HG03060 (cell line): ENCODE results near the gene EXTL1.

Source experiments
- ATAC-seq: cut with Tn5 transposase; IDR thresholded peaks from one replicate; pipeline ENCODE4 v1.9.1; 2021; ENCODE audit warnings: low read depth, moderate number of reproducible peaks; ENCODE audit not compliant: unreplicated experiment

The EXTL1 gene

DNA sequence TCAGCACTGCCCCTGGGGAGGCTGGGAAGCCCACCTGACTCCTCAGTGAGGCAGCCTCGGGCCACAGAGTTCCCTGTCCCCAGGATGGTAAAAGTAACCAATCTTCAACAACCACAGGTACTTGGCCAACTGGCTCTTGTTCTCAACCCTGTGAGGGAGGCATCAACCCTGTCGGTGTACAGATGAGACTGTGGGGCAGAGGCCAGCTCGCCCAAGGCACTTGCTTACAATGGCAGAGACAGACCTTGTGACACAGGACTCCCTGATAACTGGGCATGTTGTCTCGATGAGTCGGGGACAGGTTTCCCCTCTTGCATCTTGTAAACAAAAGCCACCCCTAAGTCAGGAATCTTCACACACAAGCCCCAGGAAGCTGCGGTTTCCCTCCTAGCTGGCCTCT lies 16.3 kb downstream of the EXTL1 start:
- ATAC-seq = no peak

DNA sequence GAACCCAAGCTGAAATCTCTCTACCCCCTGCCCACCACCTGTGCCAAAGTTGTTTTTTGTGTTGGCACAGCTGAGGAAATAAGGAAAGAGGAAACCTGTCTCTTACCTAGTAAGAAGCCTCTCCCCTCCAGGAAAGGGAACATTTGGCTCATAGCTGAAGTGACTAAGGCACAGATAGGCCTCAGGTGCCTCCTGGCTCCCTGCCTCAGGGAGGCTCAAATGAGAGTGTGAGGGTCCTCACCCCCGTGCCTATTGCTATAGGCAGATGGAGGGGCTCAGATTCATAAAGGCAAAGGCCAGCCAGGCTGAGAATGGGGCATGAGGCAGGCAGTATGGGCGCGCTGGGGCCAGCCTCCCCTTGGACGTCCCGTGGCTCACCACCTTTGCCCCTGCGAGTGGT lies 16.9 kb downstream of the EXTL1 start:
- no peak for ATAC-seq

- ATAC-seq = no peak
These were observed 17.3 kb downstream of the EXTL1 start for GRCh38 chr1:26038904-26039303.

GRCh38 chr1:26041401-26041800 lies 19.8 kb downstream of the EXTL1 start:
- no peak for ATAC-seq

DNA sequence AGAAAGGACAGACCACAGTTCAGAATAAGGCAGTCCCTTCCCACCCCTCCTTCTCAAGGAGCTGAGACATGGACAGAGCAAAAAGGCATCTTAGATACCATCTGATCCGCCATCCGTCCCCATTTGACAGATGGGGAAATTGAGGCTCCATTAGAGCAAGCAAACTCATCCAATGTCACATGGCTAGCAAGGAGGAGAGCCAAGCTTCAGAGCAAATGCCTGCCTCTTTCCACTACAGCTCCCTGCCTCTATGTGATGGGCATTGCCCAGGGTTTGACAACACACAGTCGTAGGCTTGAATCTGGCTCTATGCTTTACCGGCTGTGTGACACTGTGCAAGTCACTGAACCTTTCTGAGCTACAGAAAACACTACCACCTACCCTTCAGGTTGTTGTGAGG lies 20.4 kb downstream of the EXTL1 start:
- no peak for ATAC-seq

GRCh38 chr1:26043765-26044164 lies 22.2 kb downstream of the EXTL1 start:
- ATAC-seq = no peak

GRCh38 chr1:26044414-26044813 lies 22.8 kb downstream of the EXTL1 start:
- ATAC-seq = no peak

DNA sequence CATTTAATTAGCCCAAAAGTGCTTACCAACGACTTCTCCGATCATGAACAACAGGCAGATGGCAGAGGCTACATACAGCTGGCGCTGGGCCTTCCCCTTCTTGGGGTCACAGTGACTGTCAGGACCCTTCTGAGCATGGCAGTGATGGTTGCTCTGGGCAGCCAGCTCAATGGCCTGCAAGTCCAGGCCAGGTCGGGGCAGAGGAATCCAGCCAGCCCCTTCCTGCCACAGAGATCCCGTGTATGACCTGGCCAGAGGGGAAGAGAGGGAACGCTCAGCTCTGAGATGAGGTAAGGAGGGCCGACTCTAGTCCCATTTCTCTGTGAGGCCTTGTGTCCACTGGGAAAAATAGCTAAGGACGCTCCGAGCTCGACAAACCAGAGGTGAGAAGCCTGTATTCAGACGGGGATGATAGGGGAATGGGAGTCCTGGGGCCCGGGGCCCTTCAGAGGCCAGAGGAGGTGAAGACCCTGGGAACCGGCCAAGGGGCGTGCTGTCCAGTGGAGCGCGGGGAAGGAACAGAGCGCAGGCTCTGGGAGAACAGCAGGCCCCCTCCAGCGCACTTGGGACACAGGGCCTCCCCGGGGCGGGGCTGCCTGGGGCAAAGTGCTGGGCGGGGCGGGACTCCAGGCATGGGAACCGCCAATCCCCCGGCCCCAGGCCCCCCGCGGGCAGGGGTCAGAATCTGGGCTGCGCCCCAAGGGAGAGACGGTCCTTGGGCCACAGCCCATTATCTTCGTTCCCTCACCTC lies 23.6 kb downstream of the EXTL1 start:
- no peak for ATAC-seq

GRCh38 chr1:26045722-26046245 lies 24.2 kb downstream of the EXTL1 start, which contains the start of gene SLC30A2:
SLC30A2 (minus strand) TSS chr1:26046118; CDS start chr1:26045896, 222 bp downstream.
- ATAC-seq = no peak

GRCh38 chr1:26046246-26047095 lies 24.9 kb downstream of the EXTL1 start:
- no peak for ATAC-seq

GRCh38 chr1:26047278-26047874 lies 25.8 kb downstream of the EXTL1 start:
- no peak for ATAC-seq

DNA sequence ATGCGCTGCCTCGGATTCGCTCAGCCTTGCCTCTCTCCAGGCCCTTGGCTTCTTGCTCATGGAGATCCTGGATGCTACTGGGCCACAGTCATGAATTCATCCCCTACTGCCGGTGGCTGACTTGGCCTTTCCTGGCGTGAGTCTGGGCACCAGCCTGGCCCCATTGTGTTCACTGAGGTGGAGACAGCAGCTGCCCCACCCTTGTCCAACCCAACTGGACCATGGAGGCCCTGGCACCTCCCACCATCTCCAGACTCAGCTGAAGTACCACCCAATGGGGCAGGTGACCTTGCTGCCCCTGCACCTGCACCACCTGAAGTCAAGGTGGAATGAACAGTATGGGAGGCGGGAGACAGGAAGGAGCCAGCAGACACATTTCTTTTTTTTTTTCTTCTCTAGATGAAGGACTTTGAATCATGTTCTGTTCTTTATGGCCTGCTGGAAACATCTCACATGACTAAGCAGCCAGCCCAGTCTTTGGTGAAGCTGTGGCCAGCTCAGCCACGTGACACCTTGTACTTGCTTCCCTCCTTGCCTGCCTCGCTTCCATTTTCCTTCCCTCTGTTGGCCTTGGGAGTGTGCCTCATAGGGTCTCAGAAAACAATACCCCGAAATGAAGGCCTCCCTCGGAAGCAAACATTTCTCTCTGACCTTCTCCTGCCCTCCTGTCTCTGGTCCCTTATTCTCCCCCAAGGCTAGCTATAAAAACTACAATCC lies 28.1 kb downstream of the EXTL1 start:
- no peak for ATAC-seq

DNA sequence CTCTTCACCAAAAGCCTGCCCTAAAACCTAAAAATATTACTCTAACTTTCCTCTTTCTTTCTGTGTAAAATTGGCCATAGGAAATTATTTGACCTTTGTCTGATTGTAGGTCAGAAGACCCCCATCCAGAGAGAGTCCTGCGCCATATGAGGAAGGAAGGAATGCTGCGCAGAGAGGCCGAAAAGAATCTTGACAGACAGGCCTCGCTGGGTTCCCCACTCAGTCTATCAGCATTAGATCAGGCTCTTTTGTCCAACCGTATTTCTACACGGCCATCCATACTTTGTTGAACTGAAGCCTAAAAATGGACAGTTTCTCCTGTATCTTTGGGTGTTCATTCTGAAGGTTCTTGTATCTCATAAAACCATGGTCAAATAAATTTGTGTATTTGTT lies 28.7 kb downstream of the EXTL1 start:
- no peak for ATAC-seq

DNA sequence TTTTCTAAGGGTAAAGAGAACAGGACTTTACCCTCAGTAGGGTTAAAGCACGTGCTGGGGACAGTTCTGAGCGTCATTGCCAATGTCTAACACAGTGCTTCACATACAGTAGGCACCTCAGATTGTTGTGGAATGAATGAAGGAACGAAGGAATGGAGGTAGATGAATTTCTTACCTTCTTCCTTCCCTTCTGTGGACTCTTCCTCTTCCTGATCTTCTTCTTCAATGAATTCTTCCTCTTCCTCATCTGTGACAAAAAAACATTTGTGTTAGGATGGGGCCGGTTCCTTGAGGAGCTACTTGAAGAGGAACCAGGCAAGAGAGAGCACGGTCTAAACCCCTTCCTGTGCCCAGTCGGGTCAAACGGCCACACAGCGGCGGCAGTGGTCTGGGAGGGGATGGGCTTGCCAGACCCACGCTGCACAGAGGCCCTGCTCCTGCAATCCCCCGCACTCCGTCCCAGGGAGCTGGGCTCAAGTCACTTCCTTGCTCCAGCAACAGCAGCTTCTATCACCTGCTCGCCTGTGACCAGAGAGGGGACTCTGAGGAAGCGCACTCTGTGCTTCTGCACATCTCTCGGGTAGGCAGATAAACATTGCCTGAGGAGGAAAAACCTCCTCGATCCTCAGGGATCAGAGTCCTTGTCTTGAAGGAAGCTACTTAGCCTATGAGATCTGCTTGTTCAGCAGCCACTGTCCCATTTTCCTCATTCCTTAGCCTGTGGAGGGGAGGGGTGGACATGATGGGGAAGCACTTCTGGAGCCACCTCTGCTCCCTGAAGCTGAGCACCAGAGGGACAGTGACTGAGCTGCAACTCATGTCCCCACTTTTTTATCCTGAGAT lies 32.4 kb downstream of the EXTL1 start:
- ATAC-seq = no peak

- no peak for ATAC-seq
These were observed 33.5 kb downstream of the EXTL1 start for GRCh38 chr1:26055041-26055440.

- no peak for ATAC-seq
These were observed 35.6 kb downstream of the EXTL1 start for GRCh38 chr1:26057189-26057588.

- no peak for ATAC-seq
These were observed 36.5 kb downstream of the EXTL1 start for GRCh38 chr1:26058052-26058595.

GRCh38 chr1:26059906-26060305 lies 38.3 kb downstream of the EXTL1 start:
- ATAC-seq = no peak

- ATAC-seq = no peak
These were observed 39.4 kb downstream of the EXTL1 start for GRCh38 chr1:26060832-26061574.
